Activated T-cell treated with anti-CD3 and anti-CD28 coated beads, Interleukin-2, amount 50 U/mL, for 48 hours (primary cell): ENCODE data around the gene ALAS2.
"Not testable (repeated sequence)": the region's sequence is repeated elsewhere in the genome, so short reads cannot be mapped to it uniquely, and the experiment has no call there.

Experiments used
- DNase-seq, 2 experiments: peaks; one replicate each; pipeline ENCODE4 v3.0.0-alpha.2; 2020

The ALAS2 gene

GRCh38 chrX:55030271-55031205, at the start of gene ALAS2:
TSS of gene ALAS2 (minus strand) at chrX:55030977. CDS start at chrX:55026000, 4,977 bp downstream.
- DNase-seq = no peak

DNA sequence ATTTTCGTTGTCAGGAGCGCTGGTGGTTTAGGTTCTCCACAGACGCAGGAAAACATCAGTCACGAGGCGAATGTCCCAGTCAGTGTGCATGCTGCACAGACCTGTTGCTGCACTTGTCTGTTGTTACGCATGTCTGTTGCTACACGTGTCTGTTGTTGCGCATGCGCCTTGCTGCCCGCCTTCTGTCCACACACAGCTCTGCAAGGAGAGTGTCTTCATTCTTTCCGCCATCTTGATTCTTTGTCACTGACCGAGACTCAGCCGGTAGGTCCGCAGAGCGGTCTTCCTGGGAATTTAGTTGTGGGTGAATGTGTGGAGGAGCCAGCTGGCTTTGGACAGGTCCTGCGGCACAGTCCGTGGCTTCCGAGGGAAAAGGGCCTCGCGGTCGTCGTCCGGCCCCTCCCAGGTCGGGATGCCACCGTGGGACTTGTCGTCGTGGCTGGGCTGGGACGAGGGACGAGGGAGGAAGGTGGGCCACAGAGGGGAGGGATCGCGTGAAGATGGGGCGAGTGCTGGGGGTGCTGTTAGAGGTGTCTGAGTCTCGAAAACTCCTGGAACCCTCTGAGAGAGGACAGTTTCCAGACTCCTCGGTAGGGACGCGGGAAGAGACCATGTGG, 44.2 kb upstream of the ALAS2 start, which contains the start of gene PAGE2B:
Gene PAGE2B, plus strand, starts transcription at position 180 of the 617 bp plus-strand sequence. CDS start 1,012 bp downstream, outside the sequence.
- DNase-seq = no peak

- DNase-seq = no peak
These were observed 41.5 kb upstream of the ALAS2 start for GRCh38 chrX:55072286-55072685.

- not testable (repeated sequence) for DNase-seq
These were observed 36.4 kb upstream of the ALAS2 start for GRCh38 chrX:55067180-55067579.

GRCh38 chrX:55057675-55058249, 27.0 kb upstream of the ALAS2 start:
- DNase-seq = peak; percentile 23 to 26

GRCh38 chrX:55056820-55057674, 26.3 kb upstream of the ALAS2 start:
- DNase-seq = no peak

DNA sequence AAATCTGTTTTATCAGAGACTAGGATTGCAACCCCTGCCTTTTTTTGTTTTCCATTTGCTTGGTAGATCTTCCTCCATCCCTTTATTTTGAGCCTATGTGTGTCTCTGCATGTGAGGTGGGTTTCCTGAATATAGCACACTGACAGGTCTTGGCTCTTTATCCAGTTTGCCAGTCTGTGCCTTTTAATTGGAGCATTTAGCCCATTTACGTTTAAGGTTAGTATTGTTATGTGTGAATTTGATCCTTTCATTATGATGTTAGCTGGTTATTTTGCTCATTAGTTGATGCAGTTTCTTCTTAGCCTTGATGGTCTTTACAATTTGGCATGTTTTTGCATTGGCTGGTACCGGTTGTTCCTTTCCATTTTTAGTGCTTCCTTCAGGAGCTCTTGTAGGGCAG, 19.8 kb upstream of the ALAS2 start:
- DNase-seq = not testable (repeated sequence)

- no peak for DNase-seq
These were observed 10.7 kb upstream of the ALAS2 start for GRCh38 chrX:55041514-55041913.

DNA sequence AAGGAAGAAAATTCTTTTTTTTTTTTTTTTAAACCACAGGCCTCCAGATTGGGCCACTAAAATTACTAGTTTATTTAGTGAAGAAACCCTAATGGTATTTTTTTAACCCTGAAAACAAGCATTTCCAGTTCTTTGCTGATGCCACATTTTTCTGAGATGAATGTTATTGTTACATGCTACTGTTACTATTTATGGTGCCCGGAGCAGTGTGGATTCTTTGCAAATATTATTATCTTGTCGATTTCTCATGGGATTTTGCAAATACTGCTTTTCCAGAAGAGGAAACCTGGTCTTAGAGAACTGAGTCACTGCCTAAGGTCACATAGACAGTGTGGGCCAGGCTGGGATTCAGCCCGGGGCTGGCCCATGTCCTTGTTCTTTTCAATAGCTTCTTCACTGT, 8.7 kb upstream of the ALAS2 start:
- DNase-seq = no peak

DNA sequence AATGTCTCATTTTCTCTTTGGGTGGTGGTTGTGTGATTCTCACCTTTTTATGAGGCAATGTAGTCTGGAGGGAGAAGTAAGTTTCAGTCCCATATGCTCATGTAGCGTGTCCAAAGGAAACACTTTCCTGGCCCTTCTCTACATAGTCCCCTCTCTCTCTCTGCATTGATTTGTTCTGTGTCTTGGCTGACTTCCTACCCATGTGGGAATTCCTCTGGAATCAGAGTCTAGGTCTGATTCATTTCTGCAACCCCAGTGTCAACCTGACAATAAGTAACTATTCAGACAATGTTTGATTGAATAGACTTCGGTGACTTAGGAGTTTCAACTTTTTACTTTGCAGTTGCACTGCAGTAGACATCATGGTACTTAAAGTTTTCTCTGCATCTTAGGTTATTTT, 2.7 kb upstream of the ALAS2 start:
- DNase-seq = no peak

GRCh38 chrX:55029291-55029690, 1.5 kb downstream of the ALAS2 start:
- DNase-seq = no peak

GRCh38 chrX:55028611-55029010, 2.2 kb downstream of the ALAS2 start:
- DNase-seq = no peak

- no peak for DNase-seq
These were observed 2.7 kb downstream of the ALAS2 start for GRCh38 chrX:55028040-55028439.

GRCh38 chrX:55026840-55027239, 3.9 kb downstream of the ALAS2 start:
- no peak for DNase-seq

GRCh38 chrX:55026143-55026542, 4.6 kb downstream of the ALAS2 start:
- no peak for DNase-seq

GRCh38 chrX:55014897-55015299, 15.9 kb downstream of the ALAS2 start:
- DNase-seq = no peak

DNA sequence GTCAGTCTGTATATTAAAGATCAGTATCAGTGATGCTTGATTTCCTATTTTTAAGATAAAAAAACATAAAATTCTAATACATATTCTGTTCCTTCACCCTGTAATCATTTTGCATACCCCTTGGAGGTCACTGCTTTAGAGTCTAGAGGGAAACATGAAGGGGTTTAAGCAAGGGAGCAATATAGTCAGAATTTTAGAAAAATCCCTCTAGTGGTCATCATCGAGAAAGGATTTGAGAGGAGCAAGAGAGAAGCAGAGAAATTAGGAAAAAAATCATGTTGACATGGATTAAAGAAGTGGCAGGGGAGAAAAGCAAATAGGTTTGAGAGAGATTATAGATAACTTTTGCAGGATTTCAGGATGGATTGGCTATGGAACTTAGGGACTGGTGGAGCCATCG, 19.5 kb downstream of the ALAS2 start:
- no peak for DNase-seq

- DNase-seq = no peak
These were observed 22.0 kb downstream of the ALAS2 start for GRCh38 chrX:55008571-55009358.

DNA sequence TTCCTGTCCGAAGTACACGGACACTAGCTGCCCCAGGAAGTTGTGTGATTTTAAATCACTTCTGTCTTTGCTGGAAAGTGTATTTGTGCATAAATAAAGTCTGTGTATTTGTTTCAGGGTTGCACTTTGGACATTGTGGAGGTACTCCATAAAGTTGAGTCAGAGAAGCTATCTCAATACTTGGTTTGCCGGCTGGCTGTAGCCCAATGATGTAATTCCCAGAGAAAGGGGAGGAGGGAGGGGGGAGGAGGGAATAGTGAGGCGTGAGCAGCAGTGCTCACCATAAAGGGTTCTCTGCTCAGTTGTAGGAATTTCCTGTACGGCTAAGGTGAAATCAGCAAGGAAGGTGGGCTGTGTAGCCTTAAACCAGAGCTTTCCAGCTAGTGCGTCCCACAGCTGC, 23.1 kb downstream of the ALAS2 start:
- DNase-seq = no peak

DNA sequence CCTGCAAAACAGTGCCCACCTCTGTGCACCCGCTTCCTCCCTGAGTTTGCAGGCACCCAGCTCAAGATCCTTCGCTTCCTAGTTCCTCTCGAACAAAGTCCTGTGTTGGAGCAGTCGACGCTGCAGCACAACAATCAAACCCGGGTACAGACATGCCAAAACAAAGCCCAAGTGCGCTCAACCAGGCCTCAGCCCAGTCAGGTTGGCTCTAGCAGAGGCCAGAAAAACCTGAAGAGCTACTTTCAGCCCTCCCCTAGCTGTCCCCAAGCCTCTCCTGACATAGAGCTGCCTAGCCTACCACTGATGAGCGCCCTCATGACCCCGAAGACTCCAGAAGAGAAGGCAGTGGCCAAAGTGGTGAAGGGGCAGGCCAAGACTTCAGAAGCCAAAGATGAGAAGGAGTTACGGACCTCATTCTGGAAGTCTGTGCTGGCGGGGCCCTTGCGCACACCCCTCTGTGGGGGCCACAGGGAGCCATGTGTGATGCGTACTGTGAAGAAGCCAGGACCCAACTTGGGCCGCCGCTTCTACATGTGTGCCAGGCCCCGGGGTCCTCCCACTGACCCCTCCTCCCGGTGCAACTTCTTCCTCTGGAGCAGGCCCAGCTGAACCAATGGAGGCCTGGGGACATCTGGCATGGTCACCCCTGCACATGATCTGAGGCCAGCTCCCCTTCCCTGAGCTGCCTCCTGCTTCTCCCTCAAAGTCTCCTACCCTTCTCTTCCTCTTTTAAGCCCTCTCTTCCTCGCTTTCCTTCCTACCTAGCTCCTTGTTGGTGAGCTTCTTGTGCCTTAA, 23.8 kb downstream of the ALAS2 start:
- no peak for DNase-seq

- DNase-seq = no peak
These were observed 25.5 kb downstream of the ALAS2 start for GRCh38 chrX:55005256-55005655.
